ENCODE results near the gene RPL36AL.
"Not testable (repeated sequence)": the region's sequence is repeated elsewhere in the genome, so short reads cannot be mapped to it uniquely, and the experiment has no call there.

GRCh38 chr14:49584981-49585640, 35.3 kb downstream of the RPL36AL start:
- not testable (repeated sequence) for TF ChIP-seq MYC (IDR thresholded peaks at IDR 0.05; ENCODE audit: borderline replicate concordance, low read length); PBX3 (IDR thresholded peaks at IDR 0.05); RCOR1 (IDR thresholded peaks at IDR 0.05; ENCODE audit: low read depth, low read length); RFX5 (IDR thresholded peaks at IDR 0.05); RAD21 (conservative IDR thresholded peaks at IDR 0.05 in 1 of 2, IDR thresholded peaks at IDR 0.05 in 1 of 2); POLR2A (IDR thresholded peaks at IDR 0.05; ENCODE audit: low read length); SMC3 (IDR thresholded peaks at IDR 0.05); CTCF (IDR thresholded peaks at IDR 0.05); MAZ (IDR thresholded peaks at IDR 0.05; ENCODE audit: borderline replicate concordance, low read depth, low read length); ZSCAN20 (CRISPR knock-in tag; IDR thresholded peaks at IDR 0.05); CHD2 (IDR thresholded peaks at IDR 0.05; ENCODE audit: low read length, partially characterized antibody); USF2 (IDR thresholded peaks at IDR 0.05)

Data from A549 (cell line).